ENCODE measurements around the gene PI4KA. TPM values are rescaled to one million over a fixed set of nuclear protein-coding genes. Genes with fewer than 3 reads are reported as not detected.
A peak's percentile ranks its signal among the peaks of the same experiment; 100 is the strongest.

PI4KA gene
- total RNA-seq, 3 donors from 2014 or later = 64.1 to 66.6 (median 66.5) TPM

- Mint-ChIP-seq H3K4me1 (ENCODE audit: low read depth) (peaks cover 8% of the 10 kb centered on the region), H3K27me3 (ENCODE audit: low read depth) (no peaks in the 10 kb centered on the region), H3K4me3 (no peak overlapping the region), H3K9me3 (no peaks in the 10 kb centered on the region), H3K36me3 (ENCODE audit: insufficient read depth) (peaks cover 36% of the 10 kb centered on the region)
- DNase-seq (no peak), ATAC-seq (no peak)
These were observed 94.2 kb downstream of the PI4KA start for GRCh38 chr22:20764471-20764720.

- Mint-ChIP-seq H3K4me1 (ENCODE audit: low read depth) (peaks cover 4% of the 10 kb centered on the region), H3K9me3 (no peaks in the 10 kb centered on the region), H3K36me3 (ENCODE audit: insufficient read depth) (peaks cover 36% of the 10 kb centered on the region), H3K27me3 (ENCODE audit: low read depth) (no peaks in the 10 kb centered on the region), H3K4me3 (no peak overlapping the region)
- ATAC-seq (no peak), DNase-seq (no peak)
These were observed 94.8 kb downstream of the PI4KA start for GRCh38 chr22:20763630-20764470.

GRCh38 chr22:20762233-20762796 lies 96.3 kb downstream of the PI4KA start:
- DNase-seq (no peak), ATAC-seq (no peak)
- Mint-ChIP-seq H3K27me3 (ENCODE audit: low read depth) (no peaks in the 10 kb centered on the region), H3K9me3 (no peaks in the 10 kb centered on the region), H3K4me1 (ENCODE audit: low read depth) (no peaks in the 10 kb centered on the region), H3K4me3 (no peak overlapping the region), H3K36me3 (ENCODE audit: insufficient read depth) (peaks cover 37% of the 10 kb centered on the region)

- Mint-ChIP-seq H3K4me1 (ENCODE audit: low read depth) (no peaks in the 10 kb centered on the region), H3K27me3 (ENCODE audit: low read depth) (no peaks in the 10 kb centered on the region), H3K9me3 (no peaks in the 10 kb centered on the region), H3K4me3 (no peak overlapping the region), H3K36me3 (ENCODE audit: insufficient read depth) (peaks cover 40% of the 10 kb centered on the region)
- ATAC-seq = no peak
- no peak for DNase-seq
These were observed 97.1 kb downstream of the PI4KA start for GRCh38 chr22:20761536-20761935.

- Mint-ChIP-seq H3K9me3 (no peaks in the 10 kb centered on the region), H3K4me3 (no peak overlapping the region), H3K27me3 (ENCODE audit: low read depth) (no peaks in the 10 kb centered on the region), H3K4me1 (ENCODE audit: low read depth) (no peaks in the 10 kb centered on the region), H3K36me3 (ENCODE audit: insufficient read depth) (peaks cover 33% of the 10 kb centered on the region)
- ATAC-seq (no peak), DNase-seq (no peak)
These were observed 98.5 kb downstream of the PI4KA start for GRCh38 chr22:20760084-20760483.

- H3K9me3 Mint-ChIP-seq = no peaks in the 10 kb centered on the region
- DNase-seq = no peak
- H3K4me1 Mint-ChIP-seq (ENCODE audit: low read depth) = no peaks in the 10 kb centered on the region
- peaks cover 24% of the 10 kb centered on the region for H3K36me3 Mint-ChIP-seq (ENCODE audit: insufficient read depth)
- H3K27me3 Mint-ChIP-seq (ENCODE audit: low read depth) = no peaks in the 10 kb centered on the region
- no peak for ATAC-seq
- no peak overlapping the region for H3K4me3 Mint-ChIP-seq
These were observed 99.9 kb downstream of the PI4KA start for GRCh38 chr22:20758688-20759087.

GRCh38 chr22:20756846-20757245 lies 101.8 kb downstream of the PI4KA start:
- no peaks in the 10 kb centered on the region for H3K4me1 Mint-ChIP-seq (ENCODE audit: low read depth)
- ATAC-seq (no peak), DNase-seq (no peak)
- H3K27me3 Mint-ChIP-seq (ENCODE audit: low read depth) = no peaks in the 10 kb centered on the region
- H3K4me3 Mint-ChIP-seq = no peak overlapping the region
- H3K9me3 Mint-ChIP-seq = no peaks in the 10 kb centered on the region
- H3K36me3 Mint-ChIP-seq (ENCODE audit: insufficient read depth) = peaks cover 21% of the 10 kb centered on the region

GRCh38 chr22:20752873-20753272 lies 105.7 kb downstream of the PI4KA start:
- DNase-seq (no peak), ATAC-seq (no peak)
- H3K4me1 Mint-ChIP-seq (ENCODE audit: low read depth) = peaks cover 8% of the 10 kb centered on the region
- H3K4me3 Mint-ChIP-seq = no peak overlapping the region
- peaks cover 31% of the 10 kb centered on the region for H3K36me3 Mint-ChIP-seq (ENCODE audit: insufficient read depth)
- no peaks in the 10 kb centered on the region for H3K9me3 Mint-ChIP-seq
- H3K27me3 Mint-ChIP-seq (ENCODE audit: low read depth) = no peaks in the 10 kb centered on the region

- ATAC-seq = no peak
- Mint-ChIP-seq H3K36me3 (ENCODE audit: insufficient read depth) (peaks cover 29% of the 10 kb centered on the region), H3K4me1 (ENCODE audit: low read depth) (peaks cover 8% of the 10 kb centered on the region), H3K27me3 (ENCODE audit: low read depth) (no peaks in the 10 kb centered on the region), H3K9me3 (no peaks in the 10 kb centered on the region), H3K4me3 (no peak overlapping the region)
- DNase-seq = no peak
These were observed 106.4 kb downstream of the PI4KA start for GRCh38 chr22:20752104-20752741.

GRCh38 chr22:20751185-20751851 lies 107.3 kb downstream of the PI4KA start:
- ATAC-seq (no peak), DNase-seq (no peak)
- H3K36me3 Mint-ChIP-seq (ENCODE audit: insufficient read depth) = peaks cover 29% of the 10 kb centered on the region
- no peaks in the 10 kb centered on the region for H3K9me3 Mint-ChIP-seq
- peaks cover 8% of the 10 kb centered on the region for H3K4me1 Mint-ChIP-seq (ENCODE audit: low read depth)
- H3K27me3 Mint-ChIP-seq (ENCODE audit: low read depth) = no peaks in the 10 kb centered on the region
- no peak overlapping the region for H3K4me3 Mint-ChIP-seq

GRCh38 chr22:20750461-20751184 lies 108.0 kb downstream of the PI4KA start:
- no peaks in the 10 kb centered on the region for H3K27me3 Mint-ChIP-seq (ENCODE audit: low read depth)
- ATAC-seq (peak; percentile 77 to 86), DNase-seq (peak; percentile 14)
- peaks cover 29% of the 10 kb centered on the region for H3K36me3 Mint-ChIP-seq (ENCODE audit: insufficient read depth)
- H3K4me1 Mint-ChIP-seq (ENCODE audit: low read depth) = peaks cover 8% of the 10 kb centered on the region
- no peak overlapping the region for H3K4me3 Mint-ChIP-seq
- no peaks in the 10 kb centered on the region for H3K9me3 Mint-ChIP-seq

- peaks cover 27% of the 10 kb centered on the region for H3K36me3 Mint-ChIP-seq (ENCODE audit: insufficient read depth)
- no peaks in the 10 kb centered on the region for H3K27me3 Mint-ChIP-seq (ENCODE audit: low read depth)
- ATAC-seq (no peak), DNase-seq (no peak)
- no peaks in the 10 kb centered on the region for H3K9me3 Mint-ChIP-seq
- no peak overlapping the region for H3K4me3 Mint-ChIP-seq
- H3K4me1 Mint-ChIP-seq (ENCODE audit: low read depth) = peaks cover 8% of the 10 kb centered on the region
These were observed 109.2 kb downstream of the PI4KA start for GRCh38 chr22:20749453-20749852.

GRCh38 chr22:20748731-20749428 lies 109.7 kb downstream of the PI4KA start:
- H3K27me3 Mint-ChIP-seq (ENCODE audit: low read depth) = no peaks in the 10 kb centered on the region
- peaks cover 26% of the 10 kb centered on the region for H3K36me3 Mint-ChIP-seq (ENCODE audit: insufficient read depth)
- DNase-seq = no peak
- H3K4me3 Mint-ChIP-seq = no peak overlapping the region
- no peak for ATAC-seq
- H3K4me1 Mint-ChIP-seq (ENCODE audit: low read depth) = peaks cover 8% of the 10 kb centered on the region
- H3K9me3 Mint-ChIP-seq = no peaks in the 10 kb centered on the region

- Mint-ChIP-seq H3K9me3 (no peaks in the 10 kb centered on the region), H3K4me3 (no peak overlapping the region), H3K4me1 (ENCODE audit: low read depth) (peaks cover 8% of the 10 kb centered on the region), H3K27me3 (ENCODE audit: low read depth) (no peaks in the 10 kb centered on the region), H3K36me3 (ENCODE audit: insufficient read depth) (peaks cover 26% of the 10 kb centered on the region)
- ATAC-seq (no peak), DNase-seq (no peak)
These were observed 110.5 kb downstream of the PI4KA start for GRCh38 chr22:20748082-20748481.

Measured in activated T-cell treated with anti-CD3 and anti-CD28 coated beads, Interleukin-2, amount 50 U/mL, for 4 hours (primary cell).